OCI-LY1 (cell line): ENCODE results near the gene TMA7B.

Source experiments
- H2AFZ ChIP-seq: fragments of 200-600 bp; sonication (generic), shearing (Covaris generic); 2 replicates; pipeline ENCODE4 v1.6.0; 2014; ENCODE audit warnings: antibody characterized with exemption, mild to moderate bottlenecking, low read length
- H3F3A ChIP-seq: fragments of 200-600 bp; sonication (generic), shearing (Covaris generic); 2 replicates; pipeline ENCODE4 v1.6.0; 2014; ENCODE audit warnings: mild to moderate bottlenecking, antibody characterized with exemption, low read length, moderate library complexity; ENCODE audit not compliant: insufficient read depth
- H3K27ac ChIP-seq: fragments of 200-600 bp; sonication (generic); 2 replicates; pipeline ENCODE4 v1.5.1; 2014; ENCODE audit warnings: low read length, mixed run types, mild to moderate bottlenecking, low read depth; ENCODE audit not compliant: poor library complexity, severe bottlenecking
- H3K27me3 ChIP-seq: fragments of 200-600 bp; sonication (generic); 2 replicates; pipeline ENCODE4 v1.6.0; 2014; ENCODE audit warnings: antibody characterized with exemption, mild to moderate bottlenecking, low read length, moderate library complexity; ENCODE audit not compliant: insufficient read depth
- H3K36me3 ChIP-seq: fragments of 200-600 bp; sonication (generic); 2 replicates; pipeline ENCODE4 v1.6.1; 2014; ENCODE audit warnings: mild to moderate bottlenecking, antibody characterized with exemption, low read length, moderate library complexity, mixed read lengths; ENCODE audit not compliant: insufficient read depth
- H3K4me1 ChIP-seq: fragments of 200-600 bp; sonication (generic); 2 replicates; pipeline ENCODE4 v1.5.1; 2014; ENCODE audit warnings: mild to moderate bottlenecking, low read length, moderate library complexity; ENCODE audit not compliant: insufficient read depth, severe bottlenecking
- H3K4me2 ChIP-seq: fragments of 200-600 bp; sonication (generic), shearing (Covaris generic); 2 replicates; pipeline ENCODE4 v1.6.1; 2014; ENCODE audit warnings: low read length
- H3K4me3 ChIP-seq: fragments of 200-600 bp; sonication (generic); 2 replicates; pipeline ENCODE4 v1.5.1; 2014; ENCODE audit warnings: low read length, low read depth, mild to moderate bottlenecking, mixed read lengths; ENCODE audit not compliant: poor library complexity, severe bottlenecking
- H3K79me2 ChIP-seq: fragments of 200-600 bp; shearing (Covaris generic); 2 replicates; pipeline ENCODE4 v1.6.1; 2016; ENCODE audit warnings: mixed run types, low read length, mixed read lengths; ENCODE audit not compliant: insufficient read depth
- H3K9ac ChIP-seq: fragments of 200-600 bp; sonication (generic), shearing (Covaris generic); 2 replicates; pipeline ENCODE4 v1.6.1; 2014; ENCODE audit warnings: mild to moderate bottlenecking, low read length, mixed read lengths
- H3K9me2 ChIP-seq: fragments of 200-600 bp; sonication (generic), shearing (Covaris generic); 2 replicates; pipeline ENCODE4 v1.6.1; 2014; ENCODE audit warnings: low read depth, mild to moderate bottlenecking, low read length, mixed read lengths
- H3K9me3 ChIP-seq: fragments of 200-600 bp; shearing (Covaris generic); 2 replicates; pipeline ENCODE4 v1.6.1; 2014; ENCODE audit warnings: low read length, mixed read lengths
- H4K20me1 ChIP-seq: fragments of 200-600 bp; sonication (generic), shearing (Covaris generic); 2 replicates; pipeline ENCODE4 v1.6.0; 2016; ENCODE audit warnings: mild to moderate bottlenecking, low read length; ENCODE audit not compliant: insufficient read depth
- EZH2 ChIP-seq: fragments of 200-600 bp; sonication (generic), shearing (Covaris generic); IDR thresholded peaks from 2 replicates; pipeline ENCODE4 v1.8.0; 2017; ENCODE audit warnings: borderline replicate concordance, mixed run types, mild to moderate bottlenecking, antibody characterized with exemption, low read length, moderate library complexity, mixed read lengths
- TF ChIP-seq, protein P1 (sequence below): fragments of 200-600 bp; sonication (generic), shearing (Covaris generic); IDR thresholded peaks from 2 replicates; pipeline ENCODE4 v1.5.1; 2017; ENCODE audit warnings: mild to moderate bottlenecking, antibody characterized with exemption, low read length, moderate library complexity, mixed read lengths

Gene TMA7B

GRCh38 chr22:39920134-39920743, 40.0 kb upstream of the TMA7B start:
- H3K36me3 ChIP-seq, result no peaks in the 10 kb centered on the region
- no peaks in the 10 kb centered on the region for H3K79me2 ChIP-seq
- H3K9me2 ChIP-seq, result no peaks in the 10 kb centered on the region
- no peak overlapping the region for H3K4me3 ChIP-seq
- H3K27ac ChIP-seq, result no peak overlapping the region
- no peak overlapping the region for H2AFZ ChIP-seq
- no peak overlapping the region for H3K4me2 ChIP-seq
- no peak for TF ChIP-seq EZH2
- TF ChIP-seq, protein P1, sequence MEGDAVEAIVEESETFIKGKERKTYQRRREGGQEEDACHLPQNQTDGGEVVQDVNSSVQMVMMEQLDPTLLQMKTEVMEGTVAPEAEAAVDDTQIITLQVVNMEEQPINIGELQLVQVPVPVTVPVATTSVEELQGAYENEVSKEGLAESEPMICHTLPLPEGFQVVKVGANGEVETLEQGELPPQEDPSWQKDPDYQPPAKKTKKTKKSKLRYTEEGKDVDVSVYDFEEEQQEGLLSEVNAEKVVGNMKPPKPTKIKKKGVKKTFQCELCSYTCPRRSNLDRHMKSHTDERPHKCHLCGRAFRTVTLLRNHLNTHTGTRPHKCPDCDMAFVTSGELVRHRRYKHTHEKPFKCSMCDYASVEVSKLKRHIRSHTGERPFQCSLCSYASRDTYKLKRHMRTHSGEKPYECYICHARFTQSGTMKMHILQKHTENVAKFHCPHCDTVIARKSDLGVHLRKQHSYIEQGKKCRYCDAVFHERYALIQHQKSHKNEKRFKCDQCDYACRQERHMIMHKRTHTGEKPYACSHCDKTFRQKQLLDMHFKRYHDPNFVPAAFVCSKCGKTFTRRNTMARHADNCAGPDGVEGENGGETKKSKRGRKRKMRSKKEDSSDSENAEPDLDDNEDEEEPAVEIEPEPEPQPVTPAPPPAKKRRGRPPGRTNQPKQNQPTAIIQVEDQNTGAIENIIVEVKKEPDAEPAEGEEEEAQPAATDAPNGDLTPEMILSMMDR, result no peak
- H3K27me3 ChIP-seq, result no peaks in the 10 kb centered on the region
- H3F3A ChIP-seq, result no peaks in the 10 kb centered on the region
- no peaks in the 10 kb centered on the region for H3K4me1 ChIP-seq
- H3K9ac ChIP-seq, result no peak overlapping the region
- H3K9me3 ChIP-seq, result no peaks in the 10 kb centered on the region
- no peaks in the 10 kb centered on the region for H4K20me1 ChIP-seq

DNA sequence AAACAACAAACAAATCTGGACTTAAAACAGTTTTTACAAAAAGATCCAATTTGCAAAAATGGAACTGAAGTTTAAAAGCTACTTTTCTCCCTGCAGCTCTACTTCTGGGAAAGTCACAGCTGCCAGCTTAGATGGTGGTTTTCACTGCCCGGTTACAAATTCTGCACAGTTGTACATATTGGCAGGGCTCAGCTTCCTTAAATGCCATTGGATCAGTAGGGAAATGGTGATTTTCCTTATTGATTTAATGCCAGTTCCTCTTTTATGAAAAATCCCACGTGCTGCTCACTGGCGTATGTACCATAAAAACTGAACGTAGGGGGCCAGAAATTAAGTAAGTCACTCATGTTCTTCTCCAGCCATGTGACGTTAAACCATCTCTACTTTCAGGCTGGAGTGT, 36.5 kb upstream of the TMA7B start:
- TF ChIP-seq, protein P1, result no peak
- no peak for TF ChIP-seq EZH2
- no peaks in the 10 kb centered on the region for H3K9me3 ChIP-seq
- no peak overlapping the region for H3K9ac ChIP-seq
- no peaks in the 10 kb centered on the region for H3K36me3 ChIP-seq
- H3K79me2 ChIP-seq, result no peaks in the 10 kb centered on the region
- H3K27me3 ChIP-seq, result no peaks in the 10 kb centered on the region
- H3K4me2 ChIP-seq, result no peak overlapping the region
- H3K4me3 ChIP-seq, result no peak overlapping the region
- no peak overlapping the region for H3K27ac ChIP-seq
- no peak overlapping the region for H2AFZ ChIP-seq
- no peaks in the 10 kb centered on the region for H3K4me1 ChIP-seq
- no peaks in the 10 kb centered on the region for H4K20me1 ChIP-seq
- no peaks in the 10 kb centered on the region for H3K9me2 ChIP-seq
- H3F3A ChIP-seq, result no peaks in the 10 kb centered on the region

DNA sequence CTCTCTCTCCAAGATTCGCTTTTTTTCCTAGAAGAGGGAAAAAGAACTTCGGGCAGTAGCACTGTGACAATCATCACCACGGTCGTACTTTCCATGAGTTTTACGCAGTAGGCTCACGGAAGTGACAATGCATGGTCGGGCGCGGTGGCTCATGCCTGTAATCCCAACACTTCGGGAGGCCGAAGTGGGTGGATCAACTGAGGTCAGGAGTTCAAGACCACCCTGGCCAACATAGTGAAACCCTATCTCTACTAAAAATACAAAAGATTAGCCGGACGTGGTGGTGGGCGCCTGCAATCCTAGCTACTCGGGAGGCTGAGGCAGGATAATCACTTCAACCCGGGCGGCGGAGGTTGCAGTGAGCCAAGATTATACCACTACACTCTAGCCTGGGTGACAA, 35.9 kb upstream of the TMA7B start:
- no peak overlapping the region for H3K4me2 ChIP-seq
- H3K9me3 ChIP-seq, result no peaks in the 10 kb centered on the region
- TF ChIP-seq EZH2, result no peak
- TF ChIP-seq, protein P1, result no peak
- H3F3A ChIP-seq, result no peaks in the 10 kb centered on the region
- no peaks in the 10 kb centered on the region for H3K4me1 ChIP-seq
- H3K27ac ChIP-seq, result no peak overlapping the region
- H3K4me3 ChIP-seq, result no peak overlapping the region
- H3K9me2 ChIP-seq, result no peaks in the 10 kb centered on the region
- H3K36me3 ChIP-seq, result no peaks in the 10 kb centered on the region
- no peak overlapping the region for H2AFZ ChIP-seq
- H3K27me3 ChIP-seq, result no peaks in the 10 kb centered on the region
- no peaks in the 10 kb centered on the region for H3K79me2 ChIP-seq
- no peak overlapping the region for H3K9ac ChIP-seq
- no peaks in the 10 kb centered on the region for H4K20me1 ChIP-seq
